ENCODE results near the gene SLC6A7. TPM values are rescaled to one million over a fixed set of nuclear protein-coding genes. Genes with fewer than 3 reads are reported as not detected.
"Not testable (repeated sequence)": the region's sequence is repeated elsewhere in the genome, so short reads cannot be mapped to it uniquely, and the experiment has no call there.

Gene SLC6A7
- total RNA-seq, 3 donors from 2014 or later, result not detected

DNA sequence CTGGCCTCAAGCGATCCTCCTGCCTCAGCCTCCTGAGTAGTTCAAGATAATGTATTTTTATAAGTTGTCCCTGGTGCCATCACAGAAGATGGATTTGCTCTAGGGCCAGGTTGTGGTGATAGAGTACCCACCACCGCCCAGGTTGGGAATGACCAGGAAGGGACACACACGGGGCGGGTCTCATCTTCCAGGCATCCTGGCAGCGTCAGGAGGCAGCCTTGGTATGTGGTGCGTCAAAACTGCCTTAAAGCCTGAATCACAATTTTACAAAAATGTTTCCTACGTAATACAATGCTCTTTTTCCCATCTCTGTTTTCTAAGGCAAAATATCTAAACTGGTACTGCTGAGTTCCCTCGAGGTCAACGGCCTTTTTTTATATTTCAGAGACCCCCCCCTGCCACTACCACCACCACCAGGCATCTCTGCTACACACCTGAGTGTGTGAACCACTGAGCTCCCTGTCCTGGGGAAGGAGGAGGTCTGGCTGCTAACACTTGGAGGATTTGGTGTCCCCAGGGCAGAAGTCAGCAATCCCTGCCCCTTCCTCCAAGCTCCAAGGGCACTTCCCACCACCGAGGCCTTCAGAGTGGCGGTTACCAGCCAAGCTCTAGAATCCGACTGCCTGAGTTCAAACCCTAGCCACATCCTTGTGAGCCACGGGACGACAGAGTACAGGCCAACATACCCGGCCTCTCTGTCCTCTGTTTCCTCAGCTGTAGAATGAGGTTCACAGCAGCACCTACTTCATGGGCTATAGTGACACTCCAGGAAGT is 47.3 kb downstream of the SLC6A7 start:
- no peak overlapping the region for H3K4me3 Mint-ChIP-seq
- H3K27me3 Mint-ChIP-seq (ENCODE audit: low read depth), result no peaks in the 10 kb centered on the region
- no peak for ATAC-seq
- no peaks in the 10 kb centered on the region for H3K36me3 Mint-ChIP-seq (ENCODE audit: insufficient read depth)
- H3K9me3 Mint-ChIP-seq, result no peaks in the 10 kb centered on the region
- no peaks in the 10 kb centered on the region for H3K4me1 Mint-ChIP-seq (ENCODE audit: low read depth)
- DNase-seq, result no peak

GRCh38 chr5:150238646-150239045 is 48.8 kb downstream of the SLC6A7 start:
- ATAC-seq (no peak), DNase-seq (no peak)
- Mint-ChIP-seq H3K27me3 (ENCODE audit: low read depth) (no peaks in the 10 kb centered on the region), H3K9me3 (no peaks in the 10 kb centered on the region), H3K4me3 (no peak overlapping the region), H3K36me3 (ENCODE audit: insufficient read depth) (no peaks in the 10 kb centered on the region), H3K4me1 (ENCODE audit: low read depth) (no peaks in the 10 kb centered on the region)

- H3K27me3 Mint-ChIP-seq (ENCODE audit: low read depth), result no peaks in the 10 kb centered on the region
- ATAC-seq (no peak), DNase-seq (no peak)
- H3K4me3 Mint-ChIP-seq, result no peak overlapping the region
- H3K4me1 Mint-ChIP-seq (ENCODE audit: low read depth), result no peaks in the 10 kb centered on the region
- H3K36me3 Mint-ChIP-seq (ENCODE audit: insufficient read depth), result no peaks in the 10 kb centered on the region
- no peaks in the 10 kb centered on the region for H3K9me3 Mint-ChIP-seq
Observed at GRCh38 chr5:150239099-150239793, 49.4 kb downstream of the SLC6A7 start.

GRCh38 chr5:150239794-150240122 is 49.9 kb downstream of the SLC6A7 start:
- no peak for DNase-seq
- ATAC-seq, result no peak
- Mint-ChIP-seq H3K4me3 (no peak overlapping the region), H3K27me3 (ENCODE audit: low read depth) (no peaks in the 10 kb centered on the region), H3K36me3 (ENCODE audit: insufficient read depth) (no peaks in the 10 kb centered on the region), H3K9me3 (no peaks in the 10 kb centered on the region), H3K4me1 (ENCODE audit: low read depth) (no peaks in the 10 kb centered on the region)

- peaks cover 3% of the 10 kb centered on the region for H3K27me3 Mint-ChIP-seq (ENCODE audit: low read depth)
- H3K36me3 Mint-ChIP-seq (ENCODE audit: insufficient read depth), result no peaks in the 10 kb centered on the region
- DNase-seq (no peak), ATAC-seq (no peak)
- no peak overlapping the region for H3K4me3 Mint-ChIP-seq
- no peaks in the 10 kb centered on the region for H3K9me3 Mint-ChIP-seq
- no peaks in the 10 kb centered on the region for H3K4me1 Mint-ChIP-seq (ENCODE audit: low read depth)
Observed at GRCh38 chr5:150241298-150242160, 51.7 kb downstream of the SLC6A7 start.

DNA sequence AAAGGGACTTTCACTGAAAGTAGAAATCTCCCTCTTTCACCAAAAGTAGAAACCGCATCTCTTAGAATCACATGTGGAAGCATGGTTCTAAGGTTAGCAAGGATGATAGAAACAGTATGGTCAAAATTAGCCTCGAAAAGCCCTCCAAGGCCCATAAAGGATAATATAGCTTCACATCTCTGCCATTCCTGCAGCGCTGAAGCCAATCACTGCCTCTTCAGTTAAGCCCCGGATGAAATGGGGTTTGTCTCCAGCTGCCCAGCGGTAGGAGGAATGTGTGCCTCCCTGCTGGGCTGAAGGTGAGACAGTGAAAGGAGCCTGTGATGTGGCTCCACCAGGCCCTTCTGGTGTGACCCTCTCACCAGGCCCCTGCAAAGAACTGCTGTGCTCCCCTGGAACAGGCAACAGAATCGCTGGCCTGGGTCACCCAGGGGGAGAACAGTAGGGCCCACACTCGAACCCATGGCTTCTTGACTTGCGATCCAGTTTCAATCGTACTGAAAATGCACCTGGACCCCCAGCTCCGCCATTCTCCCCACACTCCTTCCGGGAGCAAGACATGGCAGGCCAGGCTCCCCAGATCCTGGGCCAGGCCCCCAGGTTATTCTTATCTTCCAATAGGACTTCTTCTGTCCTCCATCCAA is 52.5 kb downstream of the SLC6A7 start:
- no peaks in the 10 kb centered on the region for H3K36me3 Mint-ChIP-seq (ENCODE audit: insufficient read depth)
- ATAC-seq, result no peak
- H3K4me1 Mint-ChIP-seq (ENCODE audit: low read depth), result no peaks in the 10 kb centered on the region
- no peak for DNase-seq
- no peak overlapping the region for H3K4me3 Mint-ChIP-seq
- peaks cover 3% of the 10 kb centered on the region for H3K27me3 Mint-ChIP-seq (ENCODE audit: low read depth)
- H3K9me3 Mint-ChIP-seq, result no peaks in the 10 kb centered on the region

DNA sequence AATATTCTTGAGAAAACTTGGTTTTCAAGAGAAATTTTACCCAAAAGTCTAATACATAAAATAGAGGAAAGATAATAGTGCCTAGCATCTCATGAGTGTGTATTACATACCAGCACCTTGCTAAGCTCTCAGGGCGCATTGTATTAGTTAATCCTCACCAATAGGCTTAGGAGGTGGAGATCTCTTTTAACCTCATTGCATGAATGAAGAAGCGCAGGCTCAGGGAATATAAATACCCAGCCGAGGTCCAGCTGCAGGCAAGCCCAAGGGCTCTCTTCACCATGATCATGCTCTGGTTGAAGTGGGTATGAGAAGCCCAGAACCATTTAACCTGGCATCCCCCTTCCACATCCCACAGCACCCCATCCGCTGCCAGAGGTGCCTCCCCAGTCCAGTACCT is 53.7 kb downstream of the SLC6A7 start:
- peaks cover 3% of the 10 kb centered on the region for H3K27me3 Mint-ChIP-seq (ENCODE audit: low read depth)
- no peaks in the 10 kb centered on the region for H3K36me3 Mint-ChIP-seq (ENCODE audit: insufficient read depth)
- H3K4me1 Mint-ChIP-seq (ENCODE audit: low read depth), result no peaks in the 10 kb centered on the region
- no peaks in the 10 kb centered on the region for H3K9me3 Mint-ChIP-seq
- DNase-seq (no peak), ATAC-seq (no peak)
- no peak overlapping the region for H3K4me3 Mint-ChIP-seq

DNA sequence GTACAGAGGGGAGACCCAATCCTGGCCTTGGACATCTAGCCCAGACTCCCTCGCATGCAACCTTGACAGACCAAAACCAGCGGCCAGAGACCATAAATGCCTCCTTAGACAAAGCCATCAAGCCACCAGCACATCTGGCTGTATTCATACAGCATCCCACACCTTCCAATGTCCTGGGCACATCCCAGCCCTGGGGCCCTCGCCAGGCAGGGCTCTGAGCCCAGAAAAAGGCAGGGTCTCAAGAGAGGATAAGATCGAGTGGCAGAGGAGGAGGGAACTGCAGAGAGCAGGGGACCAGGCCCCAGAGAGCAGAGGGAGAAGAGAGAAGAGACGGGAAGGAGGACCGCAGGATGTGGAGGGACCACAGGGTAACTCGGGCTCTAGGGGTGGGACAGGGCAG is 54.3 kb downstream of the SLC6A7 start:
- peaks cover 3% of the 10 kb centered on the region for H3K27me3 Mint-ChIP-seq (ENCODE audit: low read depth)
- no peaks in the 10 kb centered on the region for H3K9me3 Mint-ChIP-seq
- no peaks in the 10 kb centered on the region for H3K4me1 Mint-ChIP-seq (ENCODE audit: low read depth)
- no peak overlapping the region for H3K4me3 Mint-ChIP-seq
- ATAC-seq (no peak), DNase-seq (no peak)
- no peaks in the 10 kb centered on the region for H3K36me3 Mint-ChIP-seq (ENCODE audit: insufficient read depth)

DNA sequence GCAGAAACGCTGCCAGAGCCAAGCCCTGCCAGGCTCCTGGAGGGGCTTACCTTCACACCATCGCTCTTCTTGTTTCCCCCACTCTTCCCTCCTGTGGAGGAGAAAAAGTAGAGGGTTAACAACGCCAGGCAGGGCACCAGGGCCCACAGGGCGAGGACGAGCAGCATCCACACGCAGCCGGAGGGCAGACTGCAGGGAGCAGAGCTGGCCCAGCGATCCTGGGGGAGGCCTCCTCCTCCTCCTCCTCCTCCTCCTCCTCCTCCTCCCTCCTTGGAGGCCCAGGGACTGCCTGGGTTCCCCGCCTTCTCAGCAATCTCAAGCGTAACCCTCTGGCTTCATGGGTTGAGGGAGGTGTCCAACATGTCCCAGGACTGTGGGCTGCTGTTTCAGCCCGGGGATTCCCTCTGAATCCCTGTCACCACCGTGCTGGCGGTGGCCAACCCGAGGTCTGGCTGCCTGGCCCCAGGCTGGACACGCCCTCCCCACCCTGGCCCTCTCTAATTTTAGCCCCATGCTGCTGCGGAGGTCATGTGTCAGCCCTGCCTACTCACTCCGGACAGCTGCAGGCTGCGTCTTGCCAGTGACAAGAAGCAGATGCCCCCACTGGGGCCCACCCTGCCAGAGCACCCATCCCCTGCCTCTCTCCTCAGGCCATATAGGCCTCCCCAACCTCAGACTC is 55.4 kb downstream of the SLC6A7 start:
- DNase-seq (no peak), ATAC-seq (no peak)
- no peaks in the 10 kb centered on the region for H3K36me3 Mint-ChIP-seq (ENCODE audit: insufficient read depth)
- H3K27me3 Mint-ChIP-seq (ENCODE audit: low read depth), result peaks cover 3% of the 10 kb centered on the region
- no peaks in the 10 kb centered on the region for H3K4me1 Mint-ChIP-seq (ENCODE audit: low read depth)
- no peaks in the 10 kb centered on the region for H3K9me3 Mint-ChIP-seq
- no peak overlapping the region for H3K4me3 Mint-ChIP-seq

GRCh38 chr5:150245808-150246207 is 55.9 kb downstream of the SLC6A7 start:
- Mint-ChIP-seq H3K9me3 (no peaks in the 10 kb centered on the region), H3K27me3 (ENCODE audit: low read depth) (peaks cover 3% of the 10 kb centered on the region), H3K4me3 (no peak overlapping the region), H3K36me3 (ENCODE audit: insufficient read depth) (no peaks in the 10 kb centered on the region), H3K4me1 (ENCODE audit: low read depth) (no peaks in the 10 kb centered on the region)
- DNase-seq (no peak), ATAC-seq (no peak)

DNA sequence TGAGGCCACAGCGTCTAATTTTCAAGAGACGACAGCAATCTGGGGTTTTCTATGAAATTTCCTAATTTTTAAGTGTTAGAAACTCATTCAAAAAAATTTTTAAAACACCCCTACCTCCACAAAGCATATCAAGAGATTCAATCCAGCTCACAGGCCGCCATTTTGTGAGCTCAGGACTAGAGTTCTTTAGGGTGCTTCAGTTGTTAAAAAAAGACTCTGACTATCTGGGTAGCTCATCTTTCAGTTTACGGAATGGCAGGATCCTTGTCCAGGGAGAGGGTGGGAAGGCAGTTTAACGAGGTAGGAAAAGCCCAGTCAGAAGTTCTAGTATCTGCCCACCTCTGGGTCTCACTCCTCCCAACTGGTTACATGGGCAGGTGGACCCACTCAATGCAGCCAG is 56.6 kb downstream of the SLC6A7 start:
- Mint-ChIP-seq H3K27me3 (ENCODE audit: low read depth) (peaks cover 3% of the 10 kb centered on the region), H3K4me1 (ENCODE audit: low read depth) (no peaks in the 10 kb centered on the region)

GRCh38 chr5:150246835-150247234 is 57.0 kb downstream of the SLC6A7 start:
- ATAC-seq, result no peak
- Mint-ChIP-seq H3K9me3 (no peaks in the 10 kb centered on the region), H3K4me1 (ENCODE audit: low read depth) (no peaks in the 10 kb centered on the region), H3K36me3 (ENCODE audit: insufficient read depth) (no peaks in the 10 kb centered on the region), H3K27me3 (ENCODE audit: low read depth) (peaks cover 3% of the 10 kb centered on the region), H3K4me3 (no peak overlapping the region)
- no peak for DNase-seq

More for the DNA sequence above, 56.6 kb downstream of the SLC6A7 start:
- Mint-ChIP-seq H3K9me3 (no peaks in the 10 kb centered on the region), H3K4me3 (no peak overlapping the region), H3K36me3 (ENCODE audit: insufficient read depth) (no peaks in the 10 kb centered on the region)
- ATAC-seq, result no peak
- no peak for DNase-seq

- H3K27me3 Mint-ChIP-seq (ENCODE audit: low read depth), result peaks cover 3% of the 10 kb centered on the region
- DNase-seq (no peak), ATAC-seq (no peak)
- no peak overlapping the region for H3K4me3 Mint-ChIP-seq
- no peaks in the 10 kb centered on the region for H3K9me3 Mint-ChIP-seq
- H3K4me1 Mint-ChIP-seq (ENCODE audit: low read depth), result no peaks in the 10 kb centered on the region
- no peaks in the 10 kb centered on the region for H3K36me3 Mint-ChIP-seq (ENCODE audit: insufficient read depth)
Observed at GRCh38 chr5:150247726-150248125, 57.9 kb downstream of the SLC6A7 start.

DNA sequence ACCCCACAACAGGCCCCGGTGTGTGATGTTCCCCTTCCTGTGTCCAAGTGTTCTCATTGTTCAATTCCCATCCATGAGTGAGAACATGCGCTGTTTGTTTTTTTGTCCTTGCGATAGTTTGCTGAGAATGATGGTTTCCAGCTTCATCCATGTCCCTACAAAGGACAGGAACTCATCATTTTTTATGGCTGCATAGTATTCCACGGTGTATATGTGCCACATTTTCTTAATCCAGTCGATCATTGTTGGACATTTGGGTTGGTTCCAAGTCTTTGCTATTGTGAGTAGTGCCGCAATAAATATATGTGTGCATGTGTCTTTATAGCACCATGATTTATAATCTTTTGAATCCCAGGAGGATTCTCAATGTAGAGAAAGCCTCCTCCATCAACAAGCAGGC is 58.6 kb downstream of the SLC6A7 start:
- H3K9me3 Mint-ChIP-seq; H3K4me1 Mint-ChIP-seq (ENCODE audit: low read depth); H3K36me3 Mint-ChIP-seq (ENCODE audit: insufficient read depth); H3K27me3 Mint-ChIP-seq (ENCODE audit: low read depth); ATAC-seq; H3K4me3 Mint-ChIP-seq; DNase-seq: not testable (repeated sequence)

Measured in activated T-cell treated with anti-CD3 and anti-CD28 coated beads, Interleukin-2, amount 50 U/mL, for 4 hours (primary cell).